Left lung (tissue), 10 donors: ENCODE results near the gene OR14A16. TPM values are rescaled to one million over a fixed set of nuclear protein-coding genes. Genes with fewer than 3 reads are reported as not detected.

Experiments
- ATAC-seq: fragments of 200-7000 bp; cut with Tn5 transposase; one replicate; pipeline ENCODE4 v1.9.1; 2020; ENCODE audit warnings: moderate library complexity
- DNase-seq, 4 donors: peaks; one replicate each; pipeline ENCODE4 v3.0.0-alpha.2; 2013 to 2020
- H3K27ac ChIP-seq, 2 donors: fragments of 200-600 bp; sonication (generic) in 1 of 2; one replicate each; pipeline versions ENCODE4 v1.5.0 to v1.8.0; 2020 to 2021
- H3K27me3 ChIP-seq, 2 donors: fragments of 200-600 bp; sonication (generic) in 1 of 2; one replicate each; pipeline versions ENCODE4 v1.5.0 to v1.8.0; 2020 to 2021
- H3K36me3 ChIP-seq, 2 donors: fragments of 200-600 bp; sonication (generic) in 1 of 2; one replicate each; pipeline versions ENCODE4 v1.5.0 to v1.8.0; 2020 to 2021
- H3K4me1 ChIP-seq, 2 donors: fragments of 200-600 bp; one replicate each; pipeline ENCODE4 v1.8.0; 2021
- H3K4me3 ChIP-seq, 2 donors: fragments of 200-600 bp; sonication (generic) in 1 of 2; one replicate each; pipeline versions ENCODE4 v1.5.0 to v1.8.0; 2020 to 2021; ENCODE audit warnings: mild to moderate bottlenecking in 1 of 2
- H3K9me3 ChIP-seq, 2 donors: fragments of 200-600 bp; sonication (generic) in 1 of 2; one replicate each; pipeline versions ENCODE4 v1.5.0 to v1.8.0; 2020 to 2021
- intact Hi-C, 2 donors: fragments of 100-400 bp; cut with DNase I; formaldehyde crosslinking; loops; one replicate each; pipeline versions ENCODE4 v1.11.2 to v1.14.2; 2022
- polyA plus RNA-seq, 6 donors: library from polyadenylated mRNA; unstranded; fragments of 120-200 nt; gene quantifications; one replicate each; pipeline ENCODE4 v1.2.1, GENCODE V29; 2013; ENCODE audit not compliant: insufficient read length in 6 of 6
- total RNA-seq, 2 donors: library from RNA; stranded (reverse); fragmentation: NEBNext Ultra II Directional; extraction: Animal tissue kit (Norgen Biotek cat#: 25700); gene quantifications; one replicate each; pipeline ENCODE4 v1.2.1, GENCODE V29; 2021
- TF ChIP-seq, protein P1 (sequence below), 2 donors: fragments of 200-600 bp; sonication (generic) in 1 of 2; IDR thresholded peaks; one replicate each; pipeline versions ENCODE4 v1.5.0 to v1.8.0; 2021; ENCODE audit warnings: antibody characterized with exemption in 2 of 2
- donor health status: DM: no; HTN: yes; CAD: no.
- donor health status: DM: no; HTN: no; CAD: no.

Gene OR14A16
- total and polyA plus RNA-seq, 8 donors = not detected

- no peaks in the 10 kb centered on the region for H3K9me3 ChIP-seq
- intact Hi-C loops = no loop called here
- TF ChIP-seq, protein P1, sequence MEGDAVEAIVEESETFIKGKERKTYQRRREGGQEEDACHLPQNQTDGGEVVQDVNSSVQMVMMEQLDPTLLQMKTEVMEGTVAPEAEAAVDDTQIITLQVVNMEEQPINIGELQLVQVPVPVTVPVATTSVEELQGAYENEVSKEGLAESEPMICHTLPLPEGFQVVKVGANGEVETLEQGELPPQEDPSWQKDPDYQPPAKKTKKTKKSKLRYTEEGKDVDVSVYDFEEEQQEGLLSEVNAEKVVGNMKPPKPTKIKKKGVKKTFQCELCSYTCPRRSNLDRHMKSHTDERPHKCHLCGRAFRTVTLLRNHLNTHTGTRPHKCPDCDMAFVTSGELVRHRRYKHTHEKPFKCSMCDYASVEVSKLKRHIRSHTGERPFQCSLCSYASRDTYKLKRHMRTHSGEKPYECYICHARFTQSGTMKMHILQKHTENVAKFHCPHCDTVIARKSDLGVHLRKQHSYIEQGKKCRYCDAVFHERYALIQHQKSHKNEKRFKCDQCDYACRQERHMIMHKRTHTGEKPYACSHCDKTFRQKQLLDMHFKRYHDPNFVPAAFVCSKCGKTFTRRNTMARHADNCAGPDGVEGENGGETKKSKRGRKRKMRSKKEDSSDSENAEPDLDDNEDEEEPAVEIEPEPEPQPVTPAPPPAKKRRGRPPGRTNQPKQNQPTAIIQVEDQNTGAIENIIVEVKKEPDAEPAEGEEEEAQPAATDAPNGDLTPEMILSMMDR (IDR thresholded peaks at IDR 0.05) = no peak
- no peaks in the 10 kb centered on the region for H3K36me3 ChIP-seq
- no peak overlapping the region for H3K27ac ChIP-seq
- no peak overlapping the region for H3K4me3 ChIP-seq
- ATAC-seq (no peak), DNase-seq (no peak)
- no peaks in the 10 kb centered on the region for H3K27me3 ChIP-seq
- H3K4me1 ChIP-seq = no peaks in the 10 kb centered on the region
Observed at GRCh38 chr1:247845693-247846017, 21.7 kb upstream of the OR14A16 start.

DNA sequence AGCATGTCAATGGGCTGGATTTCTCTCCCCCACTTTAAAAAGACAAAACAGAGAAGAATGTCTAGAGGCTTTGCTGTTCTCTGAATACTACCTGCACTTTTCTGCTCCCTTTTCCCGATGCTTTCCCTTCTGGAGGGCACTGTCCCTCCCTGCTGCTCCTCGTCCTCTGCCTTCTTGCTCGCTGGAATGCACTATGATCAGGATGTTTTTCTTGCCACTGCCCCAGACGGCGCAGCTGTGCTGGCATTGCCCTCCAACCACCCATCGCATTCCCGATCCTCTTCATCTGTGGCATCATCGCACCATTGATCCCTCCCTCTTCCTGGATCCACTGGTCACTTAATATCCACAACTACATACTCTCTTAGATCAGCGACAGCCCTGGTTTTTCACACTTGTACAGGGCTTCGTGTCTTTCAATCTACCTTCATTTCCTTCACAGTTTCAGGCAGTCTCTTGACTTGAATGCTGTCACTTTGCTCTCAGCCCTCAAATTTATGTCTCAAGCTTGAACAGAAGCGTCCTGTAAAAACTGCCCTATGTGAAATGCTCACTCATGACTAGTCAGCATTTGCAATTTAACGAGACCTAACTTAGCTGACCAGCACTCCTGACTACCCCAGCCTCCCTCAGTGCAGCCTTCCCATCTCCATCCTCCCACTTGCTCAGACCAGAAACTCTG is 21.2 kb upstream of the OR14A16 start:
- TF ChIP-seq, protein P1 (IDR thresholded peaks at IDR 0.05) = no peak
- H3K4me1 ChIP-seq = no peaks in the 10 kb centered on the region
- no peaks in the 10 kb centered on the region for H3K9me3 ChIP-seq
- ATAC-seq = no peak
- H3K4me3 ChIP-seq = no peak overlapping the region
- DNase-seq = no peak
- no peaks in the 10 kb centered on the region for H3K27me3 ChIP-seq
- no peaks in the 10 kb centered on the region for H3K36me3 ChIP-seq
- H3K27ac ChIP-seq = no peak overlapping the region
- intact Hi-C loops = no loop called here

GRCh38 chr1:247843411-247843810 is 19.5 kb upstream of the OR14A16 start:
- H3K4me3 ChIP-seq = no peak overlapping the region
- TF ChIP-seq, protein P1 (IDR thresholded peaks at IDR 0.05) = no peak
- intact Hi-C loops = no loop called here
- no peak overlapping the region for H3K27ac ChIP-seq
- H3K27me3 ChIP-seq = no peaks in the 10 kb centered on the region
- H3K9me3 ChIP-seq = no peaks in the 10 kb centered on the region
- no peaks in the 10 kb centered on the region for H3K36me3 ChIP-seq
- no peaks in the 10 kb centered on the region for H3K4me1 ChIP-seq
- no peak for DNase-seq
- ATAC-seq = no peak

GRCh38 chr1:247841796-247842195 is 17.9 kb upstream of the OR14A16 start, which contains the start of gene OR11L1:
Gene OR11L1, minus strand, starts transcription at chr1:247841896. Its CDS starts 0 bp downstream, at chr1:247841896.
- TF ChIP-seq, protein P1 (IDR thresholded peaks at IDR 0.05) = no peak
- ATAC-seq = no peak
- H3K4me1 ChIP-seq = no peaks in the 10 kb centered on the region
- H3K27ac ChIP-seq = no peak within 1 kb of the TSS
- no peak for DNase-seq
- no peak within 1 kb of the TSS for H3K4me3 ChIP-seq
- no peaks in the 10 kb centered on the region for H3K27me3 ChIP-seq
- no peaks in the 10 kb centered on the region for H3K36me3 ChIP-seq
- intact Hi-C loops = no loop called here
- no peaks in the 10 kb centered on the region for H3K9me3 ChIP-seq

GRCh38 chr1:247840818-247841217 is 16.9 kb upstream of the OR14A16 start:
- H3K4me1 ChIP-seq = no peaks in the 10 kb centered on the region
- H3K27me3 ChIP-seq = no peaks in the 10 kb centered on the region
- H3K27ac ChIP-seq = no peak overlapping the region
- DNase-seq = no peak
- TF ChIP-seq, protein P1 (IDR thresholded peaks at IDR 0.05) = no peak
- no peak overlapping the region for H3K4me3 ChIP-seq
- no peaks in the 10 kb centered on the region for H3K9me3 ChIP-seq
- no peak for ATAC-seq
- H3K36me3 ChIP-seq = no peaks in the 10 kb centered on the region
- intact Hi-C loops = no loop called here
